GM12892 (cell line): ENCODE data around the gene PEX5.

ENCODE experiments used
- POLR2A ChIP-seq: IDR thresholded peaks from 2 replicates; pipeline ENCODE4 v1.6.1; 2011; ENCODE audit warnings: low read depth, low read length, control low read depth
- POLR2AphosphoS5 ChIP-seq: IDR thresholded peaks from 2 replicates; pipeline ENCODE4 v1.6.1; 2011; ENCODE audit warnings: low read depth, low read length, control low read depth

- TF ChIP-seq POLR2A, result no peak
- no peak for TF ChIP-seq POLR2AphosphoS5
Measured at GRCh38 chr12:7210642-7211151, 21.2 kb downstream of the PEX5 start.
